B cell (primary cell): ENCODE data around the gene SNRPD2. TPM values are rescaled to one million over a fixed set of nuclear protein-coding genes. Genes with fewer than 3 reads are reported as not detected.

Experiments used
- ATAC-seq: fragments of 200-7000 bp; cut with Tn5 transposase; one replicate; pipeline ENCODE4 v1.10.0; 2021; ENCODE audit warnings: low read depth, mild to moderate bottlenecking, moderate number of reproducible peaks, moderate library complexity
- CTCF ChIA-PET: fragments of 350-600 bp; sonication (Branson Sonifier 250); formaldehyde crosslinking; loops from one replicate; lab custom pipeline; 2021; ENCODE audit warnings: antibody characterized with exemption, inconsistent platforms; lab: Charles Lee
- POLR2A ChIA-PET: fragments of 350-600 bp; sonication (Branson Sonifier 250); formaldehyde crosslinking; loops from one replicate; lab custom pipeline; 2021; ENCODE audit warnings: antibody characterized with exemption; lab: Charles Lee
- DNase-seq: peaks from one replicate; pipeline ENCODE4 v3.0.0; 2013
- H2AFZ ChIP-seq: 2 replicates; pipeline ENCODE4 v1.6.1; 2012; ENCODE audit warnings: mild to moderate bottlenecking, low read depth, low read length; ENCODE audit not compliant: insufficient read depth, poor library complexity, severe bottlenecking
- H3K27ac ChIP-seq, 2 donors: 1 replicate in 1 of 2; 2 replicates in 1 of 2; pipeline ENCODE4 v1.5.1; 2012 to 2013; ENCODE audit warnings: low read length in 2 of 2, mild to moderate bottlenecking in 2 of 2, moderate library complexity in 1 of 2
- H3K27me3 ChIP-seq, 4 experiments: fragments of 200-600 bp in 1 of 4; sonication (generic) in 1 of 4; replicated peaks in 1 of 4; 1 replicate in 2 of 4; 2 replicates in 2 of 4; pipeline versions ENCODE4 v1.6.1 to v1.7.0; 2013 to 2016; ENCODE audit warnings: low read length in 3 of 4, mild to moderate bottlenecking in 2 of 4, mixed read lengths in 1 of 4, moderate library complexity in 1 of 4; ENCODE audit not compliant: insufficient read depth in 4 of 4, control insufficient read depth in 3 of 4; ENCODE audit errors: control extremely low read depth in 1 of 4
- H3K36me3 ChIP-seq, 2 experiments: replicated peaks in 1 of 2; 1 replicate in 1 of 2; 2 replicates in 1 of 2; pipeline versions ENCODE4 v1.6.1 to v1.7.1; 2013; ENCODE audit warnings: low read length in 1 of 2; ENCODE audit not compliant: insufficient read depth in 2 of 2, control insufficient read depth in 1 of 2; ENCODE audit errors: control extremely low read depth in 1 of 2, extremely low read depth in 1 of 2
- H3K4me1 ChIP-seq, 2 donors: fragments of 200-600 bp in 1 of 2; sonication (generic) in 1 of 2; 1 replicate in 1 of 2; 2 replicates in 1 of 2; pipeline versions ENCODE4 v1.5.1 to v1.6.1; 2013 to 2017; ENCODE audit warnings: low read length in 2 of 2; ENCODE audit not compliant: control insufficient read depth in 2 of 2, insufficient read depth in 2 of 2
- H3K4me2 ChIP-seq: replicated peaks from 2 replicates; pipeline ENCODE3; 2012; ENCODE audit warnings: mild to moderate bottlenecking, low read depth, low read length; ENCODE audit not compliant: poor library complexity, severe bottlenecking
- H3K4me3 ChIP-seq, 5 experiments: fragments of 200-600 bp in 1 of 5; sonication (generic) in 1 of 5; 1 replicate in 3 of 5; 2 replicates in 2 of 5; pipeline versions ENCODE4 v1.5.1 to v1.7.0; 2011 to 2016; ENCODE audit warnings: low read length in 4 of 5, mild to moderate bottlenecking in 4 of 5, low read depth in 2 of 5, control low read depth in 1 of 5, moderate library complexity in 1 of 5; ENCODE audit not compliant: insufficient read depth in 1 of 5; ENCODE audit errors: control extremely low read depth in 1 of 5, extremely low read depth in 1 of 5
- H3K79me2 ChIP-seq: fragments of 200-600 bp; sonication (generic); one replicate; pipeline ENCODE4 v1.6.0; 2016; ENCODE audit warnings: low read length; ENCODE audit not compliant: control insufficient read depth, insufficient read depth
- H3K9ac ChIP-seq: fragments of 200-600 bp; sonication (generic); 2 replicates; pipeline ENCODE4 v1.6.1; 2017; ENCODE audit warnings: mild to moderate bottlenecking, low read length, moderate library complexity
- H3K9me3 ChIP-seq, 3 donors: one replicate each; pipeline versions ENCODE4 v1.6.1 to v1.7.1; 2013; ENCODE audit warnings: low read length in 2 of 3; ENCODE audit not compliant: control insufficient read depth in 2 of 3, insufficient read depth in 1 of 3; ENCODE audit errors: control extremely low read depth in 1 of 3
- H4K20me1 ChIP-seq: 2 replicates; pipeline ENCODE4 v1.6.0; 2012; ENCODE audit warnings: mild to moderate bottlenecking, low read length; ENCODE audit not compliant: insufficient read depth, control insufficient read depth, poor library complexity, severe bottlenecking
- H3K27ac Mint-ChIP-seq: one replicate; pipeline ENCODE4 v1.8.0; 2021; ENCODE audit warnings: mixed read lengths
- H3K27me3 Mint-ChIP-seq: one replicate; pipeline ENCODE4 v1.8.0; 2021; ENCODE audit warnings: mixed read lengths
- H3K4me1 Mint-ChIP-seq: one replicate; pipeline ENCODE4 v1.8.0; 2021; ENCODE audit warnings: mixed read lengths
- H3K4me3 Mint-ChIP-seq: one replicate; pipeline ENCODE4 v1.8.0; 2021; ENCODE audit warnings: mixed read lengths
- H3K9me3 Mint-ChIP-seq: one replicate; pipeline ENCODE4 v1.8.0; 2022; ENCODE audit warnings: mixed read lengths; ENCODE audit not compliant: insufficient read depth
- CTCF ChIP-seq: fragments of 200-600 bp; IDR thresholded peaks from one replicate; pipeline ENCODE4 v1.8.0; 2022; ENCODE audit warnings: antibody characterized with exemption, mild to moderate bottlenecking
- EZH2 ChIP-seq: IDR thresholded peaks from 2 replicates; pipeline ENCODE4 v1.6.1; 2012; ENCODE audit warnings: borderline replicate concordance, low read depth, mild to moderate bottlenecking, moderate library complexity, low read length; ENCODE audit not compliant: insufficient read depth, poor library complexity, severe bottlenecking
- whole genome bisulfite sequencing: methylation state at CpG from one replicate; pipeline ENCODE4 v1.1.5; 2013; ENCODE audit warnings: missing lambda C conversion rate; ENCODE audit not compliant: insufficient coverage; 5-methylcytosine and 5-hydroxymethylcytosine counted together
- intact Hi-C: fragments of 100-400 bp; cut with micrococcal nuclease; formaldehyde crosslinking; loops from one replicate; pipeline ENCODE4 v1.10.0; 2022
- polyA plus RNA-seq: library from polyadenylated mRNA; depleted of rRNA; stranded (reverse); fragments of >200 nt; gene quantifications from 2 replicates; pipeline ENCODE4 v1.2.3, GENCODE V29; 2012
- total RNA-seq, 2 donors: library from RNA; stranded (reverse); fragments of 120-200 nt in 1 of 2; gene quantifications; 1 replicate in 1 of 2; 2 replicates in 1 of 2; pipeline versions ENCODE4 v1.2.3 to v1.2.4, GENCODE V29; 2013 to 2022

SNRPD2 gene
- total and polyA plus RNA-seq, 2 donors (not counting 1 experiment from before 2014, with no cell fraction given) = 241 to 368 TPM

DNA sequence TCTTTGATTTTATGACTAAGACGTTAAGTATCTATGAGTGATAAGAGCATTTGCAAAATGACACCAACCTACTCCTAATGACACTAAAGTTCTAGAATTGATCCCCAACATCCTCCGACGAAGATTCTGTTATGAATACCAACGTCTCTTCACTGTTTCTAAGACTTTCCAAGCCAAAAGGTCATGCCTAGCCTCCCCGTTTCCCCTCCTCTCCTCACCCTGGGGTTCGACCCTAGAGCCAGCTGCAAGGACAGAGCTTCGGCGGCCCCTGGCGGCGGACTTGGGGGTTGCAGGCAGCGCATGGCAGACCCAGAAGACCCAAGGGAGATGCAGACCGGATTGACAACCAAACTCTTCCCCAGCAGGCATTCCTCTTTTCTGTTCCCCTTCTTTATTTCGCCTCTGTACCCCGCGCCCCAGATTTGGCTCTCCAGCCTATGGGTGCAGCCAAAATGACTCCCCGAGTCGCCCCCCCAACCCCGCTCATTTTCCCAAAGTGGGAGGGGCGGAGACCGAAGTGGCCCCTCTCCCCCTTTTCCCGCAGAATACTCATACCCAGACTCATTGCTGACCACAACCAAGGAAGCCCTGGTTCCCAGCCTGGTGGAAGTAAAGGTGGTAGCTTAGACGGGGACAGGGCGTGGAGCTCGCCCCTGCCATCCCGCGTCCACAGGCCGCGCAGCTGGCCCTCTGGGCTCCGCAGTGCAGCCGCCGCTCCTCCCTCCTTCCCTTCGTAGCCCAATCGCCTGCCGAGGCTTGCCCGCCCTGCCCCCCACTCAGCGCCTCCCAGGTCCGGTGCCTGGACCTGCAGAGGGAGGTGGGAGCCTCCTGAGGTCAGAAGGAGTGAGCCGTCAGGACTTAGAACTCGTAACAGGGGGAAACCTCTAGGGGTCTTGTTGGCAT, 48.5 kb downstream of the SNRPD2 start:
- Histone ChIP-seq H3K4me1 (peaks cover 39 to 65% of the 10 kb centered on the region in 2 donors), H3K9me3 (peaks cover 0 to 3% (median 0%) of the 10 kb centered on the region in 3 donors), H3K27ac (peak overlapping the region; percentile 86 to 93), H4K20me1 (no peaks in the 10 kb centered on the region), H3K4me2 (peak overlapping the region; percentile 98), H2AFZ (no peak overlapping the region), H3K4me3 (peak overlapping the region in 3 of 5 experiments; percentile 55 to 81 (median 62)), H3K36me3 (no peaks in the 10 kb centered on the region), H3K79me2 (peaks cover 11% of the 10 kb centered on the region), H3K9ac (peak overlapping the region; percentile 33), H3K27me3 (peaks cover 0 to 13% (median 5%) of the 10 kb centered on the region in 4 experiments)
- Mint-ChIP-seq H3K27me3 (peaks cover 6% of the 10 kb centered on the region), H3K27ac (peak overlapping the region; percentile 92), H3K4me3 (peak overlapping the region; percentile 85), H3K9me3 (peaks cover 3% of the 10 kb centered on the region), H3K4me1 (peaks cover 50% of the 10 kb centered on the region)
- POLR2A ChIA-PET = interaction anchor here (0.5 to 1.5 kb wide), 7 partner anchors 59 to 243 kb away, joined by 3 to 4 read pairs (median 3); partner anchors contain the start of genes FOSB and SIX5
- intact Hi-C loops = loop anchor here (1.0 to 5.0 kb wide), 7 partner anchors 36 to 216 kb away; partner anchors contain the start of gene QPCTL
- CTCF ChIA-PET = interaction anchor here (0.6 to 5.9 kb wide), 27 partner anchors 10 to 241 kb away, joined by 3 to 60 read pairs (median 5); partner anchors contain the start of genes PPM1N, QPCTL, SIX5 and SNRPD2
- TF ChIP-seq CTCF (peak; percentile 96), EZH2 (no peak)
- peak; percentile 95 for DNase-seq
- peak; percentile 46 for ATAC-seq
- WGBS = 9% methylated on average over 35 of the region's 39 CpGs
